ENCODE results near the gene PIEZO2. TPM values are rescaled to one million over a fixed set of nuclear protein-coding genes. Genes with fewer than 3 reads are reported as not detected.

The PIEZO2 gene
- total RNA-seq, 1 donor from 2014 or later = 1.7 TPM

GRCh38 chr18:11160313-11160712 is 10.9 kb upstream of the PIEZO2 start:
- no peak for DNase-seq (ENCODE audit: low spot score, unreplicated experiment)
- H3K36me3 Mint-ChIP-seq (ENCODE audit: insufficient read depth) = no peaks in the 10 kb centered on the region
- no peaks in the 10 kb centered on the region for H3K9me3 Mint-ChIP-seq (ENCODE audit: low read depth)
- peaks cover 62% of the 10 kb centered on the region for H3K27me3 Mint-ChIP-seq
- no peaks in the 10 kb centered on the region for H3K4me1 Mint-ChIP-seq (ENCODE audit: low read depth)
- no peak overlapping the region for H3K4me3 Mint-ChIP-seq (ENCODE audit: low read depth)
- no peak overlapping the region for H3K27ac Mint-ChIP-seq
- no peak for TF ChIP-seq CTCF (IDR thresholded peaks at IDR 0.05; ENCODE audit: unreplicated experiment)

DNA sequence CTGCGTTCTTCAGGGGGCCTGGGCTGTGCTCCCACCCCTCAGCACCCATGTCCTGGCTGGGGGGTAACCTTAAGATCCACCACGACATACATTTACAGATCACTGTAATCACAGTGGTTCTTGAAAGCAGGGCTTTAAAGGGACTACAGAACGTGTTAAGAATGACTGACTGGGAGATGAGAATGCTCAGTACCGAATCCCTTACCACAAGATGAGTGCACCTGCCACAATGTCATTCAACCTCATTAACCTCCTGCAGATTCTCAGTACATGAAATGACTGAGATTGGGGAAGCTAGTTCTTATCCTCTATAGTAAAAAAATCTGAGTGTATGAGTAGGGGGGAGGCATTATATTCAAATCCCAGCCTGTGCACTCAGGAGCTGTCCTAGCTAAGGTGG is 10.5 kb upstream of the PIEZO2 start:
- H3K27ac Mint-ChIP-seq = no peak overlapping the region
- H3K9me3 Mint-ChIP-seq (ENCODE audit: low read depth) = no peaks in the 10 kb centered on the region

GRCh38 chr18:11156978-11157377 is 7.6 kb upstream of the PIEZO2 start:
- DNase-seq (ENCODE audit: low spot score, unreplicated experiment) = no peak
- Mint-ChIP-seq H3K36me3 (ENCODE audit: insufficient read depth) (no peaks in the 10 kb centered on the region), H3K27me3 (peaks cover 69% of the 10 kb centered on the region), H3K27ac (no peak overlapping the region), H3K4me1 (ENCODE audit: low read depth) (no peaks in the 10 kb centered on the region), H3K4me3 (ENCODE audit: low read depth) (no peak overlapping the region), H3K9me3 (ENCODE audit: low read depth) (no peaks in the 10 kb centered on the region)
- no peak for TF ChIP-seq CTCF (IDR thresholded peaks at IDR 0.05; ENCODE audit: unreplicated experiment)

More for the DNA sequence above, 10.5 kb upstream of the PIEZO2 start:
- no peak for DNase-seq (ENCODE audit: low spot score, unreplicated experiment)
- peaks cover 65% of the 10 kb centered on the region for H3K27me3 Mint-ChIP-seq
- no peak overlapping the region for H3K4me3 Mint-ChIP-seq (ENCODE audit: low read depth)
- no peaks in the 10 kb centered on the region for H3K36me3 Mint-ChIP-seq (ENCODE audit: insufficient read depth)
- no peak for TF ChIP-seq CTCF (IDR thresholded peaks at IDR 0.05; ENCODE audit: unreplicated experiment)
- no peaks in the 10 kb centered on the region for H3K4me1 Mint-ChIP-seq (ENCODE audit: low read depth)

GRCh38 chr18:11155034-11155759 is 5.8 kb upstream of the PIEZO2 start:
- DNase-seq (ENCODE audit: low spot score, unreplicated experiment) = no peak
- H3K4me1 Mint-ChIP-seq (ENCODE audit: low read depth) = no peaks in the 10 kb centered on the region
- no peaks in the 10 kb centered on the region for H3K36me3 Mint-ChIP-seq (ENCODE audit: insufficient read depth)
- no peaks in the 10 kb centered on the region for H3K9me3 Mint-ChIP-seq (ENCODE audit: low read depth)
- no peak overlapping the region for H3K4me3 Mint-ChIP-seq (ENCODE audit: low read depth)
- TF ChIP-seq CTCF (IDR thresholded peaks at IDR 0.05; ENCODE audit: unreplicated experiment) = no peak
- H3K27me3 Mint-ChIP-seq = peaks cover 72% of the 10 kb centered on the region
- no peak overlapping the region for H3K27ac Mint-ChIP-seq

GRCh38 chr18:11154368-11154989 is 5.1 kb upstream of the PIEZO2 start:
- no peaks in the 10 kb centered on the region for H3K4me1 Mint-ChIP-seq (ENCODE audit: low read depth)
- H3K4me3 Mint-ChIP-seq (ENCODE audit: low read depth) = no peak overlapping the region
- peaks cover 71% of the 10 kb centered on the region for H3K27me3 Mint-ChIP-seq
- no peak overlapping the region for H3K27ac Mint-ChIP-seq
- peak; percentile 72 for TF ChIP-seq CTCF (IDR thresholded peaks at IDR 0.05; ENCODE audit: unreplicated experiment)
- no peaks in the 10 kb centered on the region for H3K36me3 Mint-ChIP-seq (ENCODE audit: insufficient read depth)
- DNase-seq (ENCODE audit: low spot score, unreplicated experiment) = no peak
- H3K9me3 Mint-ChIP-seq (ENCODE audit: low read depth) = no peaks in the 10 kb centered on the region
